ENCODE results near the gene EOMES.

GRCh38 chr3:27767000-27767399 is 44.9 kb upstream of the EOMES start:
- TF ChIP-seq CTCF (conservative IDR thresholded peaks at IDR 0.05; ENCODE audit: low read depth in 2 of 2): no peak
- TF ChIP-seq POLR2AphosphoS5 (IDR thresholded peaks at IDR 0.05; ENCODE audit: low read depth): no peak
- no peak for TF ChIP-seq EZH2 (IDR thresholded peaks at IDR 0.05; ENCODE audit: low read depth, unreplicated experiment)
- TF ChIP-seq EZH2phosphoT487 (IDR thresholded peaks at IDR 0.05; ENCODE audit: unreplicated experiment): no peak
